Neuronal stem cell (in vitro differentiated cells): ENCODE results near the gene LDB2.

ENCODE experiments used
- DNase-seq: peaks from one replicate; pipeline ENCODE4 v3.0.0-alpha.2; 2013; ENCODE audit warnings: low spot score
- H2AFZ ChIP-seq: one replicate; pipeline ENCODE4 v1.6.1; 2013; ENCODE audit warnings: mild to moderate bottlenecking, low read length, inconsistent platforms
- H2AK5ac ChIP-seq: 2 replicates; pipeline ENCODE4 v1.6.1; 2013; ENCODE audit warnings: low read depth, mild to moderate bottlenecking, inconsistent platforms, low read length, moderate library complexity, mixed read lengths
- H2BK120ac ChIP-seq: 2 replicates; pipeline ENCODE4 v1.6.1; 2013; ENCODE audit warnings: low read depth, mild to moderate bottlenecking, inconsistent platforms, low read length, moderate library complexity, mixed read lengths
- H2BK12ac ChIP-seq: one replicate; pipeline ENCODE4 v1.6.1; 2013; ENCODE audit warnings: low read length, inconsistent platforms
- H2BK15ac ChIP-seq: 2 replicates; pipeline ENCODE4 v1.6.1; 2013; ENCODE audit warnings: mild to moderate bottlenecking, low read length, inconsistent platforms, mixed read lengths
- H2BK5ac ChIP-seq: one replicate; pipeline ENCODE4 v1.6.1; 2013; ENCODE audit warnings: inconsistent platforms, mild to moderate bottlenecking, low read length, moderate library complexity
- H3K14ac ChIP-seq: one replicate; pipeline ENCODE4 v1.6.1; 2013; ENCODE audit warnings: low read length, inconsistent platforms
- H3K18ac ChIP-seq: 2 replicates; pipeline ENCODE4 v1.6.1; 2013; ENCODE audit warnings: low read length, inconsistent platforms
- H3K23ac ChIP-seq: 2 replicates; pipeline ENCODE4 v1.6.1; 2013; ENCODE audit warnings: low read depth, mild to moderate bottlenecking, mixed read lengths, low read length, inconsistent platforms; ENCODE audit not compliant: poor library complexity
- H3K27ac ChIP-seq: replicated peaks from 3 replicates; pipeline ENCODE4 v1.5.1; 2013; ENCODE audit warnings: low read length, inconsistent platforms
- H3K27me3 ChIP-seq, 3 experiments: 2 replicates each; pipeline ENCODE4 v1.6.1; 2013; ENCODE audit warnings: low read length in 3 of 3, mild to moderate bottlenecking in 2 of 3, inconsistent platforms in 1 of 3, low read depth in 1 of 3, mixed read lengths in 1 of 3, moderate library complexity in 1 of 3; ENCODE audit not compliant: control insufficient read depth in 3 of 3, insufficient read depth in 3 of 3
- H3K36me3 ChIP-seq, 2 donors: replicated peaks in 1 of 2; 2 replicates each; pipeline ENCODE4 v1.6.1; 2013; ENCODE audit warnings: low read length in 2 of 2; ENCODE audit not compliant: control insufficient read depth in 2 of 2, insufficient read depth in 2 of 2
- H3K4ac ChIP-seq: 2 replicates; pipeline ENCODE4 v1.6.1; 2013; ENCODE audit warnings: inconsistent platforms, mild to moderate bottlenecking, low read length, moderate library complexity
- H3K4me1 ChIP-seq, 2 donors: 1 replicate in 1 of 2; 2 replicates in 1 of 2; pipeline ENCODE4 v1.6.1; 2013; ENCODE audit warnings: low read length in 2 of 2, low read depth in 1 of 2; ENCODE audit not compliant: control insufficient read depth in 2 of 2, insufficient read depth in 1 of 2
- H3K4me2 ChIP-seq: one replicate; pipeline ENCODE4 v1.6.1; 2013; ENCODE audit warnings: mild to moderate bottlenecking, low read length, inconsistent platforms; ENCODE audit not compliant: insufficient read depth, poor library complexity, severe bottlenecking
- H3K4me3 ChIP-seq, 2 donors: 2 replicates each; pipeline ENCODE4 v1.5.1; 2013; ENCODE audit warnings: low read length in 2 of 2, mild to moderate bottlenecking in 2 of 2, inconsistent platforms in 1 of 2, moderate library complexity in 1 of 2
- H3K79me1 ChIP-seq: one replicate; pipeline ENCODE4 v1.6.1; 2013; ENCODE audit warnings: low read depth, mild to moderate bottlenecking, inconsistent platforms, low read length, moderate library complexity
- H3K9ac ChIP-seq: one replicate; pipeline ENCODE4 v1.6.1; 2013; ENCODE audit warnings: mild to moderate bottlenecking, low read depth, low read length, inconsistent platforms; ENCODE audit not compliant: poor library complexity
- H3K9me3 ChIP-seq, 2 donors: replicated peaks in 1 of 2; 2 replicates each; pipeline versions ENCODE3 to v1.6.1; 2013; ENCODE audit warnings: low read length in 2 of 2, mild to moderate bottlenecking in 2 of 2, inconsistent platforms in 1 of 2, low read depth in 1 of 2, mixed read lengths in 1 of 2, moderate library complexity in 1 of 2; ENCODE audit not compliant: control insufficient read depth in 2 of 2, insufficient read depth in 1 of 2
- H4K8ac ChIP-seq: one replicate; pipeline ENCODE4 v1.6.1; 2013; ENCODE audit warnings: low read depth, mild to moderate bottlenecking, inconsistent platforms, low read length, moderate library complexity
- H4K91ac ChIP-seq: one replicate; pipeline ENCODE4 v1.6.1; 2013; ENCODE audit warnings: low read length, low read depth, mild to moderate bottlenecking, inconsistent platforms; ENCODE audit not compliant: poor library complexity
- WGBS, 2 donors: extraction: QIAGEN DNeasy Blood & Tissue Kit; methylation state at CpG; one replicate each; pipeline ENCODE4 v1.1.7; 2013; ENCODE audit warnings: missing lambda C conversion rate in 2 of 2, mixed read lengths in 1 of 2; ENCODE audit not compliant: insufficient read length in 2 of 2, insufficient replicate concordance in 1 of 2; ENCODE audit errors: extremely low coverage in 2 of 2; 5-methylcytosine and 5-hydroxymethylcytosine counted together

LDB2 gene

GRCh38 chr4:16739997-16740624 is 158.3 kb downstream of the LDB2 start:
- no peak for DNase-seq
- WGBS, 2 donors = no CpG with 5 or more reads among the region's 8 CpGs
- no peak overlapping the region for H2AK5ac ChIP-seq
- H2BK120ac ChIP-seq = no peak overlapping the region
- no peaks in the 10 kb centered on the region for H3K79me1 ChIP-seq
- no peak overlapping the region for H4K91ac ChIP-seq
- no peak overlapping the region for H3K4me2 ChIP-seq
- H2BK15ac ChIP-seq = no peak overlapping the region
- H3K4ac ChIP-seq = no peak overlapping the region
- H3K9me3 ChIP-seq = no peaks in the 10 kb centered on the region
- no peak overlapping the region for H2BK12ac ChIP-seq
- H3K27ac ChIP-seq = no peak overlapping the region
- H3K27me3 ChIP-seq = no peaks in the 10 kb centered on the region
- no peak overlapping the region for H3K9ac ChIP-seq
- H3K14ac ChIP-seq = no peak overlapping the region
- peaks cover 3 to 8% of the 10 kb centered on the region in 2 donors for H3K4me1 ChIP-seq
- no peak overlapping the region for H4K8ac ChIP-seq
- peak overlapping the region; percentile 63 for H2AFZ ChIP-seq
- H3K36me3 ChIP-seq = no peaks in the 10 kb centered on the region
- H3K4me3 ChIP-seq = no peak overlapping the region
- no peak overlapping the region for H3K23ac ChIP-seq
- no peak overlapping the region for H2BK5ac ChIP-seq
- H3K18ac ChIP-seq = no peak overlapping the region

- no CpG with 5 or more reads among the region's 1 CpG for WGBS, 2 donors
- H3K18ac ChIP-seq = no peak overlapping the region
- H3K36me3 ChIP-seq = no peaks in the 10 kb centered on the region
- H3K14ac ChIP-seq = no peak overlapping the region
- H3K4me3 ChIP-seq = no peak overlapping the region
- peaks cover 1 to 8% of the 10 kb centered on the region in 2 donors for H3K4me1 ChIP-seq
- no peak overlapping the region for H4K91ac ChIP-seq
- H3K4ac ChIP-seq = no peak overlapping the region
- H2BK15ac ChIP-seq = no peak overlapping the region
- no peaks in the 10 kb centered on the region for H3K79me1 ChIP-seq
- no peak overlapping the region for H3K9ac ChIP-seq
- H3K27ac ChIP-seq = no peak overlapping the region
- no peak overlapping the region for H2BK5ac ChIP-seq
- DNase-seq = no peak
- no peak overlapping the region for H2AFZ ChIP-seq
- no peaks in the 10 kb centered on the region for H3K27me3 ChIP-seq
- no peak overlapping the region for H2BK12ac ChIP-seq
- H3K23ac ChIP-seq = no peak overlapping the region
- no peak overlapping the region for H2BK120ac ChIP-seq
- H2AK5ac ChIP-seq = no peak overlapping the region
- no peak overlapping the region for H4K8ac ChIP-seq
- H3K9me3 ChIP-seq = no peaks in the 10 kb centered on the region
- no peak overlapping the region for H3K4me2 ChIP-seq
These were observed 159.9 kb downstream of the LDB2 start for GRCh38 chr4:16738558-16738957.

- Histone ChIP-seq H2AFZ (no peak overlapping the region), H3K14ac (no peak overlapping the region), H3K27ac (no peak overlapping the region), H3K27me3 (no peaks in the 10 kb centered on the region), H2AK5ac (no peak overlapping the region), H2BK120ac (no peak overlapping the region), H3K36me3 (no peaks in the 10 kb centered on the region), H3K9ac (no peak overlapping the region), H3K4ac (no peak overlapping the region), H3K4me1 (peaks cover 4 to 13% of the 10 kb centered on the region in 2 donors), H2BK12ac (no peak overlapping the region), H3K18ac (no peak overlapping the region), H3K23ac (no peak overlapping the region), H2BK15ac (no peak overlapping the region), H4K91ac (no peak overlapping the region), H2BK5ac (no peak overlapping the region), H3K9me3 (peaks cover 0 to 3% of the 10 kb centered on the region in 2 donors), H4K8ac (no peak overlapping the region), H3K79me1 (no peaks in the 10 kb centered on the region), H3K4me3 (no peak overlapping the region), H3K4me2 (no peak overlapping the region)
- no peak for DNase-seq
- no CpG with 5 or more reads among the region's 4 CpGs for WGBS, 2 donors
These were observed 164.9 kb downstream of the LDB2 start for GRCh38 chr4:16733509-16733908.

GRCh38 chr4:16732741-16733140 is 165.7 kb downstream of the LDB2 start:
- no peak overlapping the region for H3K4ac ChIP-seq
- WGBS, 2 donors = no CpG with 5 or more reads among the region's 6 CpGs
- peaks cover 4 to 13% of the 10 kb centered on the region in 2 donors for H3K4me1 ChIP-seq

More at GRCh38 chr4:16732741-16733140, 165.7 kb downstream of the LDB2 start:
- H3K18ac ChIP-seq = no peak overlapping the region
- H3K27me3 ChIP-seq = no peaks in the 10 kb centered on the region
- no peak overlapping the region for H3K4me2 ChIP-seq
- H3K27ac ChIP-seq = no peak overlapping the region
- H2BK12ac ChIP-seq = no peak overlapping the region
- no peak overlapping the region for H3K9ac ChIP-seq
- no peak overlapping the region for H4K8ac ChIP-seq
- no peaks in the 10 kb centered on the region for H3K36me3 ChIP-seq
- no peak overlapping the region for H2BK5ac ChIP-seq
- no peak overlapping the region for H3K23ac ChIP-seq
- no peak overlapping the region for H4K91ac ChIP-seq
- no peak overlapping the region for H2BK120ac ChIP-seq
- H3K4me3 ChIP-seq = no peak overlapping the region
- no peak overlapping the region for H2AFZ ChIP-seq
- DNase-seq = no peak
- no peak overlapping the region for H2AK5ac ChIP-seq
- no peak overlapping the region for H3K14ac ChIP-seq
- peaks cover 0 to 3% of the 10 kb centered on the region in 2 donors for H3K9me3 ChIP-seq
- no peaks in the 10 kb centered on the region for H3K79me1 ChIP-seq
- no peak overlapping the region for H2BK15ac ChIP-seq
